H9 (cell line): Measurements from ENCODE around the gene GNAT3. TPM values are rescaled to one million over a fixed set of nuclear protein-coding genes. Genes with fewer than 3 reads are reported as not detected.

ENCODE experiments used
- DNase-seq: peaks from one replicate; pipeline ENCODE4 v3.0.0-alpha.2; 2017
- H2AFZ ChIP-seq: one replicate; pipeline ENCODE4 v1.6.1; 2013; ENCODE audit warnings: mild to moderate bottlenecking, low read length, control low read depth, moderate library complexity
- H2AK5ac ChIP-seq: 2 replicates; pipeline ENCODE4 v1.6.1; 2013; ENCODE audit warnings: low read length, control low read depth, mixed read lengths; ENCODE audit not compliant: insufficient read length
- H2BK120ac ChIP-seq: one replicate; pipeline ENCODE4 v1.6.1; 2013; ENCODE audit warnings: low read depth, mild to moderate bottlenecking, low read length, control low read depth, inconsistent platforms; ENCODE audit not compliant: poor library complexity, severe bottlenecking
- H2BK12ac ChIP-seq: 2 replicates; pipeline ENCODE4 v1.6.1; 2013; ENCODE audit warnings: low read length, control low read depth, mixed read lengths, low read depth; ENCODE audit not compliant: insufficient read length
- H2BK15ac ChIP-seq: 2 replicates; pipeline ENCODE4 v1.6.1; 2013; ENCODE audit warnings: low read depth, low read length, control low read depth
- H2BK20ac ChIP-seq: one replicate; pipeline ENCODE4 v1.6.1; 2013; ENCODE audit warnings: low read depth, mild to moderate bottlenecking, low read length, control low read depth, inconsistent platforms; ENCODE audit not compliant: poor library complexity, severe bottlenecking
- H2BK5ac ChIP-seq: 2 replicates; pipeline ENCODE4 v1.6.1; 2013; ENCODE audit warnings: low read length, control low read depth, mixed read lengths; ENCODE audit not compliant: insufficient read length
- H3K14ac ChIP-seq: 2 replicates; pipeline ENCODE4 v1.6.1; 2013; ENCODE audit warnings: low read length, control low read depth; ENCODE audit not compliant: insufficient read depth
- H3K18ac ChIP-seq: 2 replicates; pipeline ENCODE4 v1.6.1; 2013; ENCODE audit warnings: low read depth, mild to moderate bottlenecking, mixed read lengths, low read length, control low read depth; ENCODE audit not compliant: insufficient read length
- H3K23ac ChIP-seq: 2 replicates; pipeline ENCODE4 v1.6.1; 2013; ENCODE audit warnings: low read length, control low read depth, mixed read lengths, low read depth; ENCODE audit not compliant: insufficient read length
- H3K23me2 ChIP-seq: 2 replicates; pipeline ENCODE4 v1.6.1; 2013; ENCODE audit warnings: low read depth, mild to moderate bottlenecking, mixed read lengths, low read length, control low read depth; ENCODE audit not compliant: insufficient read length, poor library complexity, severe bottlenecking
- H3K27ac ChIP-seq: 2 replicates; pipeline ENCODE4 v1.5.1; 2013; ENCODE audit warnings: low read length, control low read depth, mixed read lengths, low read depth; ENCODE audit not compliant: insufficient read length
- H3K27me3 ChIP-seq: 2 replicates; pipeline ENCODE4 v1.6.1; 2013; ENCODE audit warnings: low read length, control low read depth, inconsistent platforms; ENCODE audit not compliant: insufficient read depth
- H3K4ac ChIP-seq: 2 replicates; pipeline ENCODE4 v1.6.1; 2013; ENCODE audit warnings: low read depth, mild to moderate bottlenecking, control low read depth, inconsistent platforms, low read length, moderate library complexity
- H3K4me1 ChIP-seq: 2 replicates; pipeline ENCODE4 v1.6.1; 2013; ENCODE audit warnings: low read length, control low read depth, inconsistent platforms; ENCODE audit not compliant: insufficient read depth
- H3K4me2 ChIP-seq: 2 replicates; pipeline ENCODE4 v1.6.1; 2013; ENCODE audit warnings: low read length, control low read depth, mixed read lengths; ENCODE audit not compliant: insufficient read length, insufficient read depth
- H3K56ac ChIP-seq: 2 replicates; pipeline ENCODE4 v1.6.1; 2013; ENCODE audit warnings: low read depth, mild to moderate bottlenecking, mixed read lengths, low read length, control low read depth; ENCODE audit not compliant: insufficient read length
- H3K79me1 ChIP-seq: 2 replicates; pipeline ENCODE4 v1.6.1; 2013; ENCODE audit warnings: low read depth, mild to moderate bottlenecking, moderate library complexity, low read length, control low read depth, inconsistent platforms; ENCODE audit not compliant: insufficient read depth, poor library complexity, severe bottlenecking
- H3K79me2 ChIP-seq: 2 replicates; pipeline ENCODE4 v1.6.1; 2013; ENCODE audit warnings: low read length, control low read depth, inconsistent platforms; ENCODE audit not compliant: insufficient read depth
- H3K9ac ChIP-seq: 2 replicates; pipeline ENCODE4 v1.6.1; 2013; ENCODE audit warnings: low read length, control low read depth, mixed read lengths; ENCODE audit not compliant: insufficient read length; ENCODE audit errors: extremely low read depth
- H3K9me3 ChIP-seq: one replicate; pipeline ENCODE4 v1.6.1; 2013; ENCODE audit warnings: low read depth, low read length, inconsistent platforms; ENCODE audit not compliant: control insufficient read depth
- H3T11ph ChIP-seq: one replicate; pipeline ENCODE4 v1.6.1; 2013; ENCODE audit warnings: mild to moderate bottlenecking, low read length, control low read depth, inconsistent platforms
- H4K20me1 ChIP-seq: one replicate; pipeline ENCODE4 v1.6.1; 2013; ENCODE audit not compliant: control insufficient read depth, insufficient read length, insufficient read depth
- H4K5ac ChIP-seq: 2 replicates; pipeline ENCODE4 v1.6.1; 2013; ENCODE audit warnings: low read depth, mild to moderate bottlenecking, mixed read lengths, low read length, control low read depth; ENCODE audit not compliant: insufficient read length
- H4K8ac ChIP-seq: replicated peaks from 2 replicates; pipeline ENCODE4 v1.6.1; 2013; ENCODE audit warnings: low read length, control low read depth, mixed read lengths, low read depth; ENCODE audit not compliant: insufficient read length
- H4K91ac ChIP-seq: 2 replicates; pipeline ENCODE4 v1.6.1; 2013; ENCODE audit warnings: low read depth, mild to moderate bottlenecking, moderate library complexity, mixed read lengths, low read length, control low read depth; ENCODE audit not compliant: insufficient read length
- H3K27ac Mint-ChIP-seq, 3 experiments: 2 replicates in 2 of 3; 3 replicates in 1 of 3; pipeline ENCODE4 v1.8.0; 2020 to 2021; ENCODE audit warnings: mixed read lengths in 3 of 3, mild to moderate bottlenecking in 1 of 3, moderate library complexity in 1 of 3
- H3K27me3 Mint-ChIP-seq: 2 replicates; pipeline ENCODE4 v1.8.0; 2021; ENCODE audit warnings: low read depth, mild to moderate bottlenecking, moderate library complexity, mixed read lengths
- H3K36me3 Mint-ChIP-seq, 3 experiments: 2 replicates in 2 of 3; 3 replicates in 1 of 3; pipeline ENCODE4 v1.8.0; 2020 to 2021; ENCODE audit warnings: low read depth in 3 of 3, mixed read lengths in 3 of 3; ENCODE audit not compliant: insufficient read depth in 1 of 3
- H3K4me1 Mint-ChIP-seq, 2 experiments: 2 replicates each; pipeline ENCODE4 v1.8.0; 2020; ENCODE audit warnings: mixed read lengths in 2 of 2
- H3K4me3 Mint-ChIP-seq, 2 experiments: 2 replicates in 1 of 2; 3 replicates in 1 of 2; pipeline ENCODE4 v1.8.0; 2020 to 2021; ENCODE audit warnings: mild to moderate bottlenecking in 2 of 2, mixed read lengths in 2 of 2, moderate library complexity in 1 of 2
- H3K9me3 Mint-ChIP-seq, 2 experiments: 2 replicates in 1 of 2; 3 replicates in 1 of 2; pipeline ENCODE4 v1.8.0; 2020; ENCODE audit warnings: mild to moderate bottlenecking in 2 of 2, mixed read lengths in 2 of 2, moderate library complexity in 1 of 2
- WGBS: extraction: QIAGEN DNeasy Blood & Tissue Kit; methylation state at CpG from one replicate; pipeline ENCODE4 v1.1.7; 2013; ENCODE audit warnings: missing lambda C conversion rate, low lambda C conversion rate, mixed read lengths; ENCODE audit not compliant: insufficient read length; ENCODE audit errors: extremely low coverage; 5-methylcytosine and 5-hydroxymethylcytosine counted together
- total RNA-seq: library from RNA; stranded (reverse); gene quantifications from 2 replicates; pipeline ENCODE4 v1.2.1, GENCODE V29; 2021
- TF ChIP-seq, protein P1 (sequence below): fragments of 200-600 bp; sonication (generic); conservative IDR thresholded peaks from 3 replicates; pipeline ENCODE4 v1.8.0; 2021; ENCODE audit warnings: antibody characterized with exemption, mild to moderate bottlenecking

GNAT3 gene
- total RNA-seq, 1 experiment from 2014 or later: not detected

DNA sequence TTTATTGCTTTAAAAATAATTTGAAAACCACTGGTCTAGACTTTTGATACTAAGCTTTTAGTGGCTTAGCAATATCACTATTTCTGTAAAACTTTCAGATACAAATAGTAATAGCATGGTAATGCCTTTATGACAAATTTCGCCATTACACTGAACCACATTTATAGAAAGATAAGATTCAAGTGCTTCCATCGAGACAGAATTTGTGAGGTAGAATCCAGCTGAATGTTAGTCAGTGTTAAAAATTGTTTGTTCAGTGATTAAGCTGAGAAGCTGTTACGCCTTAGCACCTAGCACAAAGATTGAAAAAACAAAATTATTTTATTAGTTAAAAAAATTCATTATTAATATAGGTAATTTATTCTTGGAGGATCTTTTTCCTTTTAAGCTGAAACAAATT lies 36.5 kb downstream of the GNAT3 start:
- Histone ChIP-seq H3K23ac (no peak overlapping the region), H3K27me3 (no peaks in the 10 kb centered on the region), H3K9ac (no peak overlapping the region), H3K56ac (no peak overlapping the region), H3K14ac (no peak overlapping the region), H3K79me1 (no peaks in the 10 kb centered on the region), H3K23me2 (no peaks in the 10 kb centered on the region), H3K4me2 (no peak overlapping the region), H2BK12ac (no peak overlapping the region), H3K4ac (no peak overlapping the region), H2AK5ac (no peak overlapping the region), H2BK20ac (no peak overlapping the region), H3K27ac (no peak overlapping the region), H2AFZ (no peak overlapping the region), H4K20me1 (no peaks in the 10 kb centered on the region), H4K8ac (no peak overlapping the region), H4K5ac (no peak overlapping the region), H4K91ac (no peak overlapping the region), H2BK5ac (no peak overlapping the region), H3K4me1 (no peaks in the 10 kb centered on the region; the same call in 1 of the 2 replicates), H2BK15ac (no peak overlapping the region), H2BK120ac (no peak overlapping the region), H3K18ac (no peak overlapping the region), H3K9me3 (no peaks in the 10 kb centered on the region), H3K79me2 (no peaks in the 10 kb centered on the region), H3T11ph (no peak overlapping the region)
- Mint-ChIP-seq H3K27ac (no peak overlapping the region), H3K27me3 (no peaks in the 10 kb centered on the region), H3K9me3 (no peaks in the 10 kb centered on the region), H3K4me3 (no peak overlapping the region), H3K36me3 (no peaks in the 10 kb centered on the region; a peak in 1 of 7 replicates), H3K4me1 (peaks cover 13 to 16% of the 10 kb centered on the region in 2 experiments)
- no CpG with 5 or more reads among the region's 3 CpGs for WGBS
- no peak for DNase-seq
- TF ChIP-seq, protein P1, sequence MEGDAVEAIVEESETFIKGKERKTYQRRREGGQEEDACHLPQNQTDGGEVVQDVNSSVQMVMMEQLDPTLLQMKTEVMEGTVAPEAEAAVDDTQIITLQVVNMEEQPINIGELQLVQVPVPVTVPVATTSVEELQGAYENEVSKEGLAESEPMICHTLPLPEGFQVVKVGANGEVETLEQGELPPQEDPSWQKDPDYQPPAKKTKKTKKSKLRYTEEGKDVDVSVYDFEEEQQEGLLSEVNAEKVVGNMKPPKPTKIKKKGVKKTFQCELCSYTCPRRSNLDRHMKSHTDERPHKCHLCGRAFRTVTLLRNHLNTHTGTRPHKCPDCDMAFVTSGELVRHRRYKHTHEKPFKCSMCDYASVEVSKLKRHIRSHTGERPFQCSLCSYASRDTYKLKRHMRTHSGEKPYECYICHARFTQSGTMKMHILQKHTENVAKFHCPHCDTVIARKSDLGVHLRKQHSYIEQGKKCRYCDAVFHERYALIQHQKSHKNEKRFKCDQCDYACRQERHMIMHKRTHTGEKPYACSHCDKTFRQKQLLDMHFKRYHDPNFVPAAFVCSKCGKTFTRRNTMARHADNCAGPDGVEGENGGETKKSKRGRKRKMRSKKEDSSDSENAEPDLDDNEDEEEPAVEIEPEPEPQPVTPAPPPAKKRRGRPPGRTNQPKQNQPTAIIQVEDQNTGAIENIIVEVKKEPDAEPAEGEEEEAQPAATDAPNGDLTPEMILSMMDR: no peak
